Measurements from ENCODE around the gene POC1A. TPM values are rescaled to one million over a fixed set of nuclear protein-coding genes. Genes with fewer than 3 reads are reported as not detected.

POC1A gene
- total RNA-seq, 6 donors from 2014 or later: 1.0 to 4.2 (median 2.8) TPM

DNA sequence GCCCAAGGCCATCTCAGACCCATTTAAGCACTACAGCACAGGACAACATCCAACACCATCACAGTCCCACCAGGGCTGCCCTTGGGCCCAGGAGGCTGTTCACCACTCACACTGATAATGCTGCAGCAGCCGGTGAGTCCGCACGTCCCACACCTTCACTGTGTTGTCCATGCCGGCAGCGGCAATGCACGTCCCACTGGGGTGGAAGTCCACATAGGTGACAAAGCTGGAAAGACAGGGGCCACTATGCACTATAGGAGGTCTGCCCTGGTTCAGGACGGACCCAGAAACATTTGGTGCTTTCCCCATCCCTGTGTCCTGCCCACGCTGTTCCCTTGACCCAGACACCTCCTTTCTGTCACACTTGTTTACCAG lies 8.5 kb downstream of the POC1A start:
- TF ChIP-seq, protein P1, sequence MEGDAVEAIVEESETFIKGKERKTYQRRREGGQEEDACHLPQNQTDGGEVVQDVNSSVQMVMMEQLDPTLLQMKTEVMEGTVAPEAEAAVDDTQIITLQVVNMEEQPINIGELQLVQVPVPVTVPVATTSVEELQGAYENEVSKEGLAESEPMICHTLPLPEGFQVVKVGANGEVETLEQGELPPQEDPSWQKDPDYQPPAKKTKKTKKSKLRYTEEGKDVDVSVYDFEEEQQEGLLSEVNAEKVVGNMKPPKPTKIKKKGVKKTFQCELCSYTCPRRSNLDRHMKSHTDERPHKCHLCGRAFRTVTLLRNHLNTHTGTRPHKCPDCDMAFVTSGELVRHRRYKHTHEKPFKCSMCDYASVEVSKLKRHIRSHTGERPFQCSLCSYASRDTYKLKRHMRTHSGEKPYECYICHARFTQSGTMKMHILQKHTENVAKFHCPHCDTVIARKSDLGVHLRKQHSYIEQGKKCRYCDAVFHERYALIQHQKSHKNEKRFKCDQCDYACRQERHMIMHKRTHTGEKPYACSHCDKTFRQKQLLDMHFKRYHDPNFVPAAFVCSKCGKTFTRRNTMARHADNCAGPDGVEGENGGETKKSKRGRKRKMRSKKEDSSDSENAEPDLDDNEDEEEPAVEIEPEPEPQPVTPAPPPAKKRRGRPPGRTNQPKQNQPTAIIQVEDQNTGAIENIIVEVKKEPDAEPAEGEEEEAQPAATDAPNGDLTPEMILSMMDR (IDR thresholded peaks at IDR 0.05): no peak
- TF ChIP-seq POLR2A (IDR thresholded peaks at IDR 0.05) (no peak), POLR2AphosphoS5 (IDR thresholded peaks at IDR 0.05) (no peak), EP300 (IDR thresholded peaks at IDR 0.05) (no peak)
- H3K36me3 ChIP-seq: peaks cover 0 to 7% (median 0%) of the 10 kb centered on the region in 4 donors
- peaks cover 3 to 7% (median 5%) of the 10 kb centered on the region in 4 donors for H3K4me1 ChIP-seq
- no peaks in the 10 kb centered on the region for H3K9me3 ChIP-seq
- DNase-seq (peak in 1 of 2 donors; percentile 40), ATAC-seq (ENCODE audit: low FRiP score in 2 of 2) (no peak)
- H3K4me3 ChIP-seq: no peak overlapping the region
- 91 to 92% methylated on average over 6 to 8 of the region's 8 CpGs for WGBS, 2 donors
- no peak overlapping the region for H3K27ac ChIP-seq
- no peaks in the 10 kb centered on the region for H3K27me3 ChIP-seq

- DNase-seq: peak in 1 of 2 donors; percentile 30
- Histone ChIP-seq H3K27ac (no peak overlapping the region), H3K36me3 (peaks cover 0 to 7% (median 0%) of the 10 kb centered on the region in 4 donors), H3K9me3 (no peaks in the 10 kb centered on the region), H3K27me3 (no peaks in the 10 kb centered on the region), H3K4me3 (no peak overlapping the region), H3K4me1 (peaks cover 3 to 7% (median 5%) of the 10 kb centered on the region in 4 donors)
- WGBS, 2 donors: 92 to 94% methylated on average over 7 to 11 of the region's 11 CpGs
- TF ChIP-seq, protein P1 (IDR thresholded peaks at IDR 0.05): no peak
- no peak for TF ChIP-seq POLR2AphosphoS5 (IDR thresholded peaks at IDR 0.05)
- no peak for TF ChIP-seq POLR2A (IDR thresholded peaks at IDR 0.05)
- no peak for TF ChIP-seq EP300 (IDR thresholded peaks at IDR 0.05)
- ATAC-seq (ENCODE audit: low FRiP score in 2 of 2): no peak
Observed at GRCh38 chr3:52144796-52145735, 9.2 kb downstream of the POC1A start.

- Histone ChIP-seq H3K4me1 (peaks cover 3 to 7% (median 5%) of the 10 kb centered on the region in 4 donors), H3K9me3 (no peaks in the 10 kb centered on the region), H3K36me3 (peaks cover 0 to 7% (median 0%) of the 10 kb centered on the region in 4 donors), H3K4me3 (no peak overlapping the region), H3K27me3 (no peaks in the 10 kb centered on the region), H3K27ac (peak overlapping the region in 1 of 4 donors; percentile 6)
- 79 to 81% methylated on average over 3 of the region's 3 CpGs for WGBS, 2 donors
- DNase-seq: peak; percentile 15 to 93
- ATAC-seq (ENCODE audit: low FRiP score in 2 of 2): peak; percentile 87 to 92
- TF ChIP-seq, protein P1 (IDR thresholded peaks at IDR 0.05): peak; percentile 94 to 98 (median 98)
- TF ChIP-seq EP300 (IDR thresholded peaks at IDR 0.05): no peak
Observed at GRCh38 chr3:52144034-52144795, 10.0 kb downstream of the POC1A start.

DNA sequence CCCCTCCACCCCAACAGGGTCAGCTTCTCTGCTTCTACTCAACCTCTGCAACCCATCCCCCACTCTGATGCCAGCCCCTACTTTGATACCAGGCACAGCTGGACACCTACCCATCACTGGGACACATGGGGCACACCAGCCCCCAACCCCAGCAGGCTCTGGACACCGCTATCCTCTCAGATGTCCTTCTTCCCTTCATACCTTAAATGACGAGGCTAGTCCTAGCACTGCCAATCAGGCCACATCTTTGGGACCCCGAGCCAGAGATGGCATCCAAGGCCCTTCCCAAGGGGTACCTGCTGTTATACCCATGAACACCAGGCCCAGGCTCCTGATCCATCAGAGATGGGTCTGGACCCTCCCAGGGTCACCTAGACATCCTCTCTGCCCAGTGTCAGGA lies 10.6 kb downstream of the POC1A start:
- H3K9me3 ChIP-seq: no peaks in the 10 kb centered on the region
- peaks cover 0 to 7% (median 0%) of the 10 kb centered on the region in 4 donors for H3K36me3 ChIP-seq
- ATAC-seq (ENCODE audit: low FRiP score in 2 of 2) (no peak), DNase-seq (no peak)
- H3K27me3 ChIP-seq: no peaks in the 10 kb centered on the region
- H3K4me1 ChIP-seq: peaks cover 3 to 7% (median 5%) of the 10 kb centered on the region in 4 donors
- peak overlapping the region in 1 of 4 donors; percentile 6 for H3K27ac ChIP-seq
- TF ChIP-seq POLR2A (IDR thresholded peaks at IDR 0.05): no peak
- no peak for TF ChIP-seq POLR2AphosphoS5 (IDR thresholded peaks at IDR 0.05)
- TF ChIP-seq, protein P1 (IDR thresholded peaks at IDR 0.05): no peak
- TF ChIP-seq EP300 (IDR thresholded peaks at IDR 0.05): no peak
- 96 to 100% methylated on average over 1 to 3 of the region's 3 CpGs for WGBS, 2 donors
- H3K4me3 ChIP-seq: no peak overlapping the region

Data from upper lobe of left lung (tissue), 6 donors.